SK-N-SH (cell line): ENCODE data around the gene CACNA1H.

Source experiments
- CHD2 ChIP-seq: fragments of 150-350 bp; IDR thresholded peaks from 2 replicates; pipeline ENCODE4 v1.6.1; 2018; ENCODE audit warnings: low read length; ENCODE audit not compliant: partially characterized antibody
- CTCF ChIP-seq: fragments of 200-600 bp; sonication (generic); IDR thresholded peaks from 2 replicates; pipeline ENCODE4 v1.6.1; 2017; ENCODE audit warnings: antibody characterized with exemption, mild to moderate bottlenecking, moderate library complexity
- EP300 ChIP-seq, 2 experiments: IDR thresholded peaks; 2 replicates each; pipeline versions ENCODE4 v1.4.0 to v1.6.1; 2012; ENCODE audit warnings: borderline replicate concordance in 1 of 2, low read depth in 1 of 2, low read length in 1 of 2
- EZH2phosphoT487 ChIP-seq: fragments of 200-600 bp; sonication (generic); IDR thresholded peaks from 2 replicates; pipeline ENCODE4 v1.6.1; 2017; ENCODE audit warnings: low read depth, mixed run types, mild to moderate bottlenecking, antibody characterized with exemption, moderate library complexity, borderline replicate concordance
- FOXM1 ChIP-seq: IDR thresholded peaks from 2 replicates; pipeline ENCODE4 v1.4.0; 2012; ENCODE audit warnings: low read depth, mild to moderate bottlenecking
- POLR2AphosphoS5 ChIP-seq: IDR thresholded peaks from 2 replicates; pipeline ENCODE4 v1.6.1; 2012; ENCODE audit warnings: low read depth, low read length
- RAD21 ChIP-seq: IDR thresholded peaks from 2 replicates; pipeline ENCODE4 v1.6.1; 2012; ENCODE audit warnings: mild to moderate bottlenecking, low read length
- RCOR1 ChIP-seq: fragments of 150-350 bp; IDR thresholded peaks from 2 replicates; pipeline ENCODE4 v1.6.1; 2017; ENCODE audit warnings: antibody characterized with exemption, low read length
- USF2 ChIP-seq: fragments of 150-350 bp; IDR thresholded peaks from 2 replicates; pipeline ENCODE4 v1.6.1; 2017; ENCODE audit warnings: antibody characterized with exemption, low read length, low read depth, borderline replicate concordance
- YY1 ChIP-seq: IDR thresholded peaks from 2 replicates; pipeline ENCODE4 v1.4.0; 2012; ENCODE audit warnings: low read depth, mild to moderate bottlenecking
- TF ChIP-seq, protein P1 (sequence below): IDR thresholded peaks from 2 replicates; pipeline ENCODE4 v1.6.1; 2012; ENCODE audit warnings: mild to moderate bottlenecking, low read depth, low read length, moderate library complexity
- TF ChIP-seq, protein P2 (sequence below): IDR thresholded peaks from 2 replicates; pipeline ENCODE4 v1.4.0; 2012; ENCODE audit warnings: low read depth

DNA sequence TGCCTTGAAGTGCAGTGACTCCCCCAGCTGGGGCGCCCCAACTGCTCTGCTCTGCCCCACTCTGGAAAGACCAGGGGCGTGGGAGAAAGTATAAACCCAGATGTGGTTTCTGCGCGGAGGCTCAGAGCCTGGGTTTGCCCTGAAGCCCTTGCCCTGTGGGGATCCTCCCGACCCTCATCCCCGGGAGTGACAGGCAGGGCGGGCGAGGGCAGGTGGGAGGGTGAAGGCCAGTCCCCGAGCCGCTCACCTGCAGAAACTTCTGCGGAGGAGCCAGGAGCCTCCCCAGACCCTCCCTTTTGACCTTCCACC lies 106.8 kb downstream of the CACNA1H start:
- no peak for TF ChIP-seq EZH2phosphoT487
- no peak for TF ChIP-seq CTCF
- no peak for TF ChIP-seq YY1
- no peak for TF ChIP-seq EP300 (IDR thresholded peaks at IDR 0.05; ENCODE audit: borderline replicate concordance in 1 of 2, low read depth in 1 of 2, low read length in 1 of 2)
- no peak for TF ChIP-seq FOXM1
- no peak for TF ChIP-seq CHD2
- no peak for TF ChIP-seq RAD21
- no peak for TF ChIP-seq USF2
- TF ChIP-seq, protein P1, sequence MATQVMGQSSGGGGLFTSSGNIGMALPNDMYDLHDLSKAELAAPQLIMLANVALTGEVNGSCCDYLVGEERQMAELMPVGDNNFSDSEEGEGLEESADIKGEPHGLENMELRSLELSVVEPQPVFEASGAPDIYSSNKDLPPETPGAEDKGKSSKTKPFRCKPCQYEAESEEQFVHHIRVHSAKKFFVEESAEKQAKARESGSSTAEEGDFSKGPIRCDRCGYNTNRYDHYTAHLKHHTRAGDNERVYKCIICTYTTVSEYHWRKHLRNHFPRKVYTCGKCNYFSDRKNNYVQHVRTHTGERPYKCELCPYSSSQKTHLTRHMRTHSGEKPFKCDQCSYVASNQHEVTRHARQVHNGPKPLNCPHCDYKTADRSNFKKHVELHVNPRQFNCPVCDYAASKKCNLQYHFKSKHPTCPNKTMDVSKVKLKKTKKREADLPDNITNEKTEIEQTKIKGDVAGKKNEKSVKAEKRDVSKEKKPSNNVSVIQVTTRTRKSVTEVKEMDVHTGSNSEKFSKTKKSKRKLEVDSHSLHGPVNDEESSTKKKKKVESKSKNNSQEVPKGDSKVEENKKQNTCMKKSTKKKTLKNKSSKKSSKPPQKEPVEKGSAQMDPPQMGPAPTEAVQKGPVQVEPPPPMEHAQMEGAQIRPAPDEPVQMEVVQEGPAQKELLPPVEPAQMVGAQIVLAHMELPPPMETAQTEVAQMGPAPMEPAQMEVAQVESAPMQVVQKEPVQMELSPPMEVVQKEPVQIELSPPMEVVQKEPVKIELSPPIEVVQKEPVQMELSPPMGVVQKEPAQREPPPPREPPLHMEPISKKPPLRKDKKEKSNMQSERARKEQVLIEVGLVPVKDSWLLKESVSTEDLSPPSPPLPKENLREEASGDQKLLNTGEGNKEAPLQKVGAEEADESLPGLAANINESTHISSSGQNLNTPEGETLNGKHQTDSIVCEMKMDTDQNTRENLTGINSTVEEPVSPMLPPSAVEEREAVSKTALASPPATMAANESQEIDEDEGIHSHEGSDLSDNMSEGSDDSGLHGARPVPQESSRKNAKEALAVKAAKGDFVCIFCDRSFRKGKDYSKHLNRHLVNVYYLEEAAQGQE = no peak
- TF ChIP-seq RCOR1 = no peak
- TF ChIP-seq, protein P2, sequence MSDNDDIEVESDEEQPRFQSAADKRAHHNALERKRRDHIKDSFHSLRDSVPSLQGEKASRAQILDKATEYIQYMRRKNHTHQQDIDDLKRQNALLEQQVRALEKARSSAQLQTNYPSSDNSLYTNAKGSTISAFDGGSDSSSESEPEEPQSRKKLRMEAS = no peak
- no peak for TF ChIP-seq POLR2AphosphoS5
